Fibroblast of lung (primary cell): ENCODE results near the gene ARMC6. TPM values are rescaled to one million over a fixed set of nuclear protein-coding genes. Genes with fewer than 3 reads are reported as not detected.
"Not testable (repeated sequence)": the region's sequence is repeated elsewhere in the genome, so short reads cannot be mapped to it uniquely, and the experiment has no call there.

Experiments
- DNase-seq, 2 donors: peaks; one replicate each; pipeline versions ENCODE4 v3.0.0 to v3.0.0-alpha.2; 2010; ENCODE audit warnings: low read depth in 2 of 2
- H2AFZ ChIP-seq: 2 replicates; pipeline ENCODE4 v1.5.1; 2012; ENCODE audit warnings: low read length, control low read depth, inconsistent platforms
- H3K27ac ChIP-seq: 2 replicates; pipeline ENCODE4 v1.5.1; 2011; ENCODE audit warnings: low read length, control low read depth; ENCODE audit not compliant: insufficient read depth
- H3K27me3 ChIP-seq: 2 replicates; pipeline ENCODE4 v1.5.1; 2011; ENCODE audit warnings: mild to moderate bottlenecking, low read length; ENCODE audit not compliant: control insufficient read depth, insufficient read depth
- H3K36me3 ChIP-seq: 2 replicates; pipeline ENCODE4 v1.5.1; 2011; ENCODE audit warnings: low read length; ENCODE audit not compliant: control insufficient read depth, insufficient read depth
- H3K4me1 ChIP-seq: 2 replicates; pipeline ENCODE4 v1.5.1; 2011; ENCODE audit warnings: low read length; ENCODE audit not compliant: control insufficient read depth, insufficient read depth; ENCODE audit errors: extremely low read depth
- H3K4me2 ChIP-seq: 2 replicates; pipeline ENCODE4 v1.5.1; 2011; ENCODE audit warnings: low read length, control low read depth; ENCODE audit not compliant: insufficient read depth; ENCODE audit errors: extremely low read depth
- H3K4me3 ChIP-seq, 4 experiments: fragments of 200-600 bp in 1 of 4; sonication (generic) in 1 of 4; replicated peaks in 1 of 4; 2 replicates each; pipeline ENCODE4 v1.5.1; 2011 to 2016; ENCODE audit warnings: low read length in 4 of 4, low read depth in 3 of 4, mild to moderate bottlenecking in 3 of 4, control low read depth in 2 of 4, inconsistent platforms in 1 of 4, mixed read lengths in 1 of 4; ENCODE audit not compliant: insufficient read depth in 1 of 4; ENCODE audit errors: control extremely low read depth in 1 of 4
- H3K79me2 ChIP-seq: 2 replicates; pipeline ENCODE4 v1.5.1; 2012; ENCODE audit warnings: mild to moderate bottlenecking, low read length, inconsistent platforms; ENCODE audit not compliant: control insufficient read depth, insufficient read depth
- H3K9ac ChIP-seq: 2 replicates; pipeline ENCODE4 v1.5.1; 2011; ENCODE audit warnings: mild to moderate bottlenecking, low read length, control low read depth; ENCODE audit not compliant: insufficient read depth
- H3K9me3 ChIP-seq: 2 replicates; pipeline ENCODE4 v1.5.1; 2012; ENCODE audit warnings: low read depth, low read length; ENCODE audit not compliant: control insufficient read depth, insufficient read depth
- H4K20me1 ChIP-seq: 2 replicates; pipeline ENCODE4 v1.5.1; 2011; ENCODE audit warnings: low read length; ENCODE audit not compliant: control insufficient read depth, insufficient read depth; ENCODE audit errors: extremely low read depth
- CTCF ChIP-seq, 2 donors: IDR thresholded peaks in 1 of 2; conservative IDR thresholded peaks in 1 of 2; 1 replicate in 1 of 2; 2 replicates in 1 of 2; pipeline ENCODE4 v1.5.1; 2011 to 2012; ENCODE audit warnings: low read length in 2 of 2, control low read depth in 1 of 2, inconsistent platforms in 1 of 2, low read depth in 1 of 2, mild to moderate bottlenecking in 1 of 2
- EZH2 ChIP-seq: IDR thresholded peaks from 2 replicates; pipeline ENCODE4 v1.5.1; 2012; ENCODE audit warnings: low read length, control low read depth, mild to moderate bottlenecking; ENCODE audit errors: missing control alignments
- polyA plus RNA-seq, 2 donors: library from polyadenylated mRNA; depleted of rRNA in 1 of 2; stranded (reverse) in 1 of 2; unstranded in 1 of 2; fragments of >200 nt; gene quantifications; 2 replicates each; pipeline ENCODE4 v1.2.1, GENCODE V29; 2011 to 2012; ENCODE audit warnings: missing spikeins in 1 of 2
- total RNA-seq: library from RNA; depleted of rRNA; stranded (reverse); fragments of >200 nt; gene quantifications from 2 replicates; pipeline ENCODE4 v1.2.1, GENCODE V29; 2014

Gene ARMC6
- total and polyA plus RNA-seq, 2 donors (not counting 1 experiment from before 2014, with no cell fraction given), result 14.0 to 35.8 TPM

DNA sequence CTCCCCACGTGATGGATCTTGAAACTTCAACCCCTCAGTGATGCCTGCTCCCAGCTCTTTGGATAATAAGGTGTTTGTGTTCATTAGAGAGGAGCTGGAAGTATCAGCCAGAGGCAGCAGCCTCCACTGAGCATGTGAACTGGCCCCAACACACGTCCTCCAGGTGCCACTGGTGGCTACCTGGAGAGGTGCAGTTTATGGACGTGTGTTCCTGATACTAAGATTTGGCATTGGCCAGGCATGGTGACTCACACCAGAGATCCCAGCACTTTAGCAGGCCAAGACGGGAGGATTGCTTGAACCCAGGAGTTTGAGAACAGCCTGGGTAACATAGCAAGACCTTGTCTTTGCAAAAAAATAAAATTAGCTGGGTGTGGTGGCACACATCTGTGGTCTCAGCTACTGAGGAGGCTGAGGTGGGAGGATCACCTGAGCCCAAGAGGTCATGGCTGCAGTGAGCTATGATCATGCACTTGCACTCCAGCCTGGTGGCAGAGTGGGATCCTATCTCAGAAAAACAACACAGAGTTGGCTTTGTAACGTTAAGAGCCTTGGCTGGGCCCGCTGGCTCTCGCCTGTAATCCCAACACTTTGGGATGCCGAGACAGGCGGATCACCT lies 64.8 kb downstream of the ARMC6 start:
- no peaks in the 10 kb centered on the region for H3K79me2 ChIP-seq
- no peaks in the 10 kb centered on the region for H3K4me1 ChIP-seq
- DNase-seq, result no peak
- no peaks in the 10 kb centered on the region for H3K36me3 ChIP-seq
- no peaks in the 10 kb centered on the region for H4K20me1 ChIP-seq
- TF ChIP-seq EZH2, result no peak
- no peak for TF ChIP-seq CTCF (conservative IDR thresholded peaks at IDR 0.05 in 1 of 2, IDR thresholded peaks at IDR 0.05 in 1 of 2; ENCODE audit: low read depth in 1 of 2, low read length in 2 of 2)
- no peak overlapping the region for H3K9ac ChIP-seq
- H3K4me3 ChIP-seq, result no peak overlapping the region
- no peak overlapping the region for H3K4me2 ChIP-seq
- H3K27me3 ChIP-seq, result no peaks in the 10 kb centered on the region
- no peaks in the 10 kb centered on the region for H3K9me3 ChIP-seq
- no peak overlapping the region for H2AFZ ChIP-seq
- H3K27ac ChIP-seq, result no peak overlapping the region

DNA sequence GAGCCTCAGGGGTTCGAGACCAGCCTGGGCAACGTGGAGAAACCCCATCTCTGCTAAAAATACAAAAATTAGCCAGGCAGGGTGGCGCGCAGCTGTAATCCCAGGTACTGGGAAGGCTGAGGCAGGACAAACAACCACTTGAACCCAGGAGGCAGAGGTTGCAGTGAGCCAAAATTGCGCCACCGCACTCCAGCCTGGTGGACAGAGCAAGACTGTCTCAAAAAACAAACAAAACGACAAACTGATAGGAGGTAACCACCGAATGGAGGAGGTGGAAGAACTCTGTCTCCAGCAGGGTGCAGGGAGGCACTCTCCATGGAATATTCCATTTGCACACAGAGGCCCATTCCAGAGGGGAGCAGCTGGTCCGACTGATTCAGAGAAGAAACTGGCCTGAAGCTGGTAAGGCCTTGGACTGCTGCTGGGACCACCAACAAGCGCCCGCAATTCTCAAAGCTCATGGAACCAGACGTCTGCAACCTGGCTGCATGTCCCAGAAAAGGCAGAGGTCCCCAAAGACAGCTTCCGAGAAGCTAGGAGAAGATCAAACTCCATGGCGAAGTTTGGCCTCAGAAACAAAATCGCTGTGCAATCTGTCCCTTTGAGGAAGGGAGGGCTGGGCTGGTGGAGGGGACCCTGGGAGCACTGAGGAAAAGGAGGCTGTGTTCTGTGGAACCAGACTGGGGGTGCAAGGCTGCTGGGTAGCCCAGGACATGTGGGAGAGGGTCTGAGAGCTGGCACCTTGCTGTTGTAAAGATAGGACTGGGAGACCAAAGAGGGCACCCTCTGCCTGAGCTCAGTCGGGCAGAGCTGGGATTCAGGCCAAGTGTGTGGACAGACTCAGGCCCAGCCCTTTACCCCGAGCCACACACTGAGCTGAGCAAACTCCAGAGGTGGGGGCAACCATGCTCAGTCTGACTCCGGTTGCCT lies 65.6 kb downstream of the ARMC6 start:
- H3K79me2 ChIP-seq, result no peaks in the 10 kb centered on the region
- H4K20me1 ChIP-seq, result no peaks in the 10 kb centered on the region
- no peak overlapping the region for H3K27ac ChIP-seq
- no peaks in the 10 kb centered on the region for H3K9me3 ChIP-seq
- H3K36me3 ChIP-seq, result no peaks in the 10 kb centered on the region
- H2AFZ ChIP-seq, result no peak overlapping the region
- H3K4me3 ChIP-seq, result no peak overlapping the region
- no peak overlapping the region for H3K9ac ChIP-seq
- no peak for DNase-seq
- TF ChIP-seq EZH2, result no peak
- no peak for TF ChIP-seq CTCF (conservative IDR thresholded peaks at IDR 0.05 in 1 of 2, IDR thresholded peaks at IDR 0.05 in 1 of 2; ENCODE audit: low read depth in 1 of 2, low read length in 2 of 2)
- H3K4me2 ChIP-seq, result no peak overlapping the region
- H3K27me3 ChIP-seq, result no peaks in the 10 kb centered on the region
- no peaks in the 10 kb centered on the region for H3K4me1 ChIP-seq

GRCh38 chr19:19101540-19101939 lies 68.1 kb downstream of the ARMC6 start:
- no peaks in the 10 kb centered on the region for H3K36me3 ChIP-seq

DNA sequence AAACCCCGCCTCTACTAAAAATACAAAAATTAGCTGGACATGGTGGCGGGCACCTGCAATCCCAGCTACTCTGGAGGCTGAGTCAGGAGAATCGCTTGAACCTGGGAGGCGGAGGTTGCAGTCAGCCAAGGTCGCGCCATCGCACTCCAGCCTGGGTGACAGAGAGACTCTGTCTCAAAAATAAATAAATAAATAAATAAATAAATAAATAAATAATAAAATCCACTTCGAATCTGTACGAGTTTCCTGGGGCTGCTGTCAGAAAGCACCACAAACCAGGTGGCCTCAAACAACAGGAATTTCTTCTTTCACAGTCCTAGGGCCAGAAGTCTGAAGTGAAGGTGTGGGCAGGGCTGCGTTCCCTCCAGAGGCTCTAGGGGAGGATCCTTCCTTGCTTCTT lies 69.2 kb downstream of the ARMC6 start:
- not testable (repeated sequence) for H4K20me1 ChIP-seq, H3K79me2 ChIP-seq, H3K27ac ChIP-seq, H3K4me2 ChIP-seq, H2AFZ ChIP-seq, H3K4me3 ChIP-seq, H3K27me3 ChIP-seq, H3K36me3 ChIP-seq, H3K9ac ChIP-seq, DNase-seq, H3K4me1 ChIP-seq, H3K9me3 ChIP-seq

More at GRCh38 chr19:19101540-19101939, 68.1 kb downstream of the ARMC6 start:
- H3K79me2 ChIP-seq, result no peaks in the 10 kb centered on the region
- H3K4me2 ChIP-seq, result no peak overlapping the region
- DNase-seq, result no peak
- H3K4me3 ChIP-seq, result no peak overlapping the region
- H3K27ac ChIP-seq, result no peak overlapping the region
- no peak for TF ChIP-seq EZH2
- TF ChIP-seq CTCF (conservative IDR thresholded peaks at IDR 0.05 in 1 of 2, IDR thresholded peaks at IDR 0.05 in 1 of 2; ENCODE audit: low read depth in 1 of 2, low read length in 2 of 2), result no peak
- H3K4me1 ChIP-seq, result peaks cover 3% of the 10 kb centered on the region
- H4K20me1 ChIP-seq, result no peaks in the 10 kb centered on the region
- no peaks in the 10 kb centered on the region for H3K27me3 ChIP-seq
- no peaks in the 10 kb centered on the region for H3K9me3 ChIP-seq
- H3K9ac ChIP-seq, result no peak overlapping the region
- H2AFZ ChIP-seq, result no peak overlapping the region
